Neuron (in vitro differentiated cells): ENCODE results near the gene RFT1.

Experiments used
- H2AFZ ChIP-seq: one replicate; pipeline ENCODE4 v1.6.1; 2013; ENCODE audit warnings: low read depth, mild to moderate bottlenecking, inconsistent platforms, low read length, moderate library complexity
- H3K27me3 ChIP-seq: one replicate; pipeline ENCODE4 v1.6.1; 2013; ENCODE audit warnings: low read length; ENCODE audit not compliant: insufficient read depth
- H3K36me3 ChIP-seq: one replicate; pipeline ENCODE4 v1.6.1; 2013; ENCODE audit warnings: low read length; ENCODE audit not compliant: insufficient read depth
- H3K4me1 ChIP-seq: one replicate; pipeline ENCODE4 v1.6.1; 2013; ENCODE audit warnings: low read length; ENCODE audit not compliant: insufficient read depth
- H3K4me3 ChIP-seq: 2 replicates; pipeline ENCODE4 v1.5.1; 2013; ENCODE audit warnings: mild to moderate bottlenecking, low read length, moderate library complexity
- H3K9me3 ChIP-seq: one replicate; pipeline ENCODE4 v1.6.1; 2013; ENCODE audit warnings: low read length

The RFT1 gene

GRCh38 chr3:53080612-53081205 is 49.5 kb downstream of the RFT1 start:
- no peaks in the 10 kb centered on the region for H3K36me3 ChIP-seq
- H3K27me3 ChIP-seq: no peaks in the 10 kb centered on the region
- H3K4me3 ChIP-seq: no peak overlapping the region
- H3K9me3 ChIP-seq: no peaks in the 10 kb centered on the region
- no peak overlapping the region for H2AFZ ChIP-seq
- H3K4me1 ChIP-seq: peaks cover 9% of the 10 kb centered on the region

GRCh38 chr3:53079791-53080555 is 50.3 kb downstream of the RFT1 start:
- H3K9me3 ChIP-seq: no peaks in the 10 kb centered on the region
- H3K4me1 ChIP-seq: peaks cover 9% of the 10 kb centered on the region
- H2AFZ ChIP-seq: no peak overlapping the region
- H3K36me3 ChIP-seq: no peaks in the 10 kb centered on the region
- H3K27me3 ChIP-seq: no peaks in the 10 kb centered on the region
- H3K4me3 ChIP-seq: no peak overlapping the region

- Histone ChIP-seq H3K36me3 (no peaks in the 10 kb centered on the region), H2AFZ (no peak overlapping the region), H3K4me1 (peaks cover 4% of the 10 kb centered on the region), H3K4me3 (no peak overlapping the region), H3K9me3 (no peaks in the 10 kb centered on the region), H3K27me3 (no peaks in the 10 kb centered on the region)
These were observed 51.1 kb downstream of the RFT1 start for GRCh38 chr3:53079147-53079546.

GRCh38 chr3:53078656-53079055 is 51.6 kb downstream of the RFT1 start:
- H3K27me3 ChIP-seq: no peaks in the 10 kb centered on the region
- no peaks in the 10 kb centered on the region for H3K4me1 ChIP-seq
- no peaks in the 10 kb centered on the region for H3K9me3 ChIP-seq
- no peak overlapping the region for H3K4me3 ChIP-seq
- H3K36me3 ChIP-seq: no peaks in the 10 kb centered on the region
- H2AFZ ChIP-seq: no peak overlapping the region

- H3K36me3 ChIP-seq: no peaks in the 10 kb centered on the region
- H2AFZ ChIP-seq: no peak overlapping the region
- H3K4me3 ChIP-seq: no peak overlapping the region
- H3K27me3 ChIP-seq: no peaks in the 10 kb centered on the region
- no peaks in the 10 kb centered on the region for H3K4me1 ChIP-seq
- H3K9me3 ChIP-seq: no peaks in the 10 kb centered on the region
These were observed 52.6 kb downstream of the RFT1 start for GRCh38 chr3:53077476-53078220.

- peaks cover 4% of the 10 kb centered on the region for H3K4me1 ChIP-seq
- H2AFZ ChIP-seq: no peak overlapping the region
- H3K4me3 ChIP-seq: no peak overlapping the region
- H3K36me3 ChIP-seq: no peaks in the 10 kb centered on the region
- H3K9me3 ChIP-seq: no peaks in the 10 kb centered on the region
- H3K27me3 ChIP-seq: no peaks in the 10 kb centered on the region
These were observed 54.5 kb downstream of the RFT1 start for GRCh38 chr3:53075743-53076140.

- H3K27me3 ChIP-seq: no peaks in the 10 kb centered on the region
- H3K9me3 ChIP-seq: no peaks in the 10 kb centered on the region
- H3K4me1 ChIP-seq: peaks cover 4% of the 10 kb centered on the region
- H2AFZ ChIP-seq: no peak overlapping the region
- H3K36me3 ChIP-seq: no peaks in the 10 kb centered on the region
- H3K4me3 ChIP-seq: no peak overlapping the region
These were observed 55.2 kb downstream of the RFT1 start for GRCh38 chr3:53074761-53075742.

GRCh38 chr3:53074366-53074696 is 55.9 kb downstream of the RFT1 start:
- no peak overlapping the region for H3K4me3 ChIP-seq
- no peaks in the 10 kb centered on the region for H3K9me3 ChIP-seq
- no peaks in the 10 kb centered on the region for H3K36me3 ChIP-seq
- H3K27me3 ChIP-seq: no peaks in the 10 kb centered on the region
- H2AFZ ChIP-seq: no peak overlapping the region
- peaks cover 4% of the 10 kb centered on the region for H3K4me1 ChIP-seq

- Histone ChIP-seq H3K27me3 (no peaks in the 10 kb centered on the region), H3K9me3 (no peaks in the 10 kb centered on the region)
These were observed 56.5 kb downstream of the RFT1 start for GRCh38 chr3:53073553-53074365.

GRCh38 chr3:53072653-53073552 is 57.3 kb downstream of the RFT1 start:
- no peaks in the 10 kb centered on the region for H3K36me3 ChIP-seq
- H3K9me3 ChIP-seq: no peaks in the 10 kb centered on the region
- H3K4me3 ChIP-seq: peak overlapping the region; percentile 4
- H3K4me1 ChIP-seq: peaks cover 4% of the 10 kb centered on the region
- H2AFZ ChIP-seq: peak overlapping the region; percentile 32
- H3K27me3 ChIP-seq: no peaks in the 10 kb centered on the region

More at GRCh38 chr3:53073553-53074365, 56.5 kb downstream of the RFT1 start:
- no peak overlapping the region for H2AFZ ChIP-seq
- no peak overlapping the region for H3K4me3 ChIP-seq
- H3K36me3 ChIP-seq: no peaks in the 10 kb centered on the region
- H3K4me1 ChIP-seq: peaks cover 4% of the 10 kb centered on the region

GRCh38 chr3:53071882-53072431 is 58.3 kb downstream of the RFT1 start:
- Histone ChIP-seq H3K4me1 (peaks cover 4% of the 10 kb centered on the region), H3K4me3 (no peak overlapping the region), H3K27me3 (no peaks in the 10 kb centered on the region), H3K36me3 (no peaks in the 10 kb centered on the region), H3K9me3 (no peaks in the 10 kb centered on the region), H2AFZ (peak overlapping the region; percentile 32)
